GM18505 (cell line): ENCODE data around the gene ABTB2.

Experiments
- ATAC-seq: cut with Tn5 transposase; IDR thresholded peaks from one replicate; pipeline ENCODE4 v1.9.1; 2021; ENCODE audit not compliant: unreplicated experiment
- POLR2A ChIP-seq: IDR thresholded peaks from 4 replicates; pipeline ENCODE4 v1.6.1; 2011; ENCODE audit warnings: borderline replicate concordance; ENCODE audit not compliant: insufficient read depth, insufficient read length; ENCODE audit errors: extremely low read depth

ABTB2 gene

DNA sequence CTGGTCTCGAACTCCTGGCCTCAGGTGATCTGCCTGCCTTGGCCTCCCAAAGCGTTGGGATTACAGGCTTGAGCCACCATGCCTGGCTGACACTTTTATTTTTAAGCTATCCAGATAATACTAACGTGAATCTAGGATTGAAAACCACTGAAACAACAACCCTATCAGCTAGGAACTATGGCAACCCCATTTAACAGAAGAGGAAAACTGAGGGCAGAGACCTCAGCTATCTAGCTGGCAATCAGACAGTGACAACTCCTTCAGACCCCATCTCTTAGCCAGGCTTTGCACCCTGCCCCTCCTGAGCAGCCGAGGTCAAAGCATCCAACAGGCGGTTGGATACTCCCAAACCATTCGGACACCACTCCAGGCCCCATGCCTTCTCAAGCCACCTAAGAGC, 14.1 kb downstream of the ABTB2 start:
- no peak for TF ChIP-seq POLR2A
- no peak for ATAC-seq

DNA sequence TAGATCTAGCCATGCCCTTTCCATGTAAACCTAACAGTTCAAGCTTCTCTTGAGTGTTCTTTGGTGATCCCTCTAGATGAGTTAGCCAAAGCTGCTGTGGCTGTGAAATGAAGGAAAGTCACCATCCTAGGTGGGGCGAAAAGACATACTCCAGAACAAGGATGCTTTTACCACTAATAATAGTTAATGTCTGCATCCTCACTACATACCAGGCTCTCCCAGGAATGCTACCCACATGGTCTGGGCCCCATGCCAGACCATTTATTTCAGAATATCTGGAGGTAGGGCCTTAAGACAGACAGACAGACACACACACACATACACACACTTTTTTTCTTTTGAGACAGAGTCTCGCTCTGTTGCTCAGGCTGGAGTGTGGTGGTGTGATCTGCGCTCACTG, 14.7 kb downstream of the ABTB2 start:
- no peak for TF ChIP-seq POLR2A
- ATAC-seq: no peak

DNA sequence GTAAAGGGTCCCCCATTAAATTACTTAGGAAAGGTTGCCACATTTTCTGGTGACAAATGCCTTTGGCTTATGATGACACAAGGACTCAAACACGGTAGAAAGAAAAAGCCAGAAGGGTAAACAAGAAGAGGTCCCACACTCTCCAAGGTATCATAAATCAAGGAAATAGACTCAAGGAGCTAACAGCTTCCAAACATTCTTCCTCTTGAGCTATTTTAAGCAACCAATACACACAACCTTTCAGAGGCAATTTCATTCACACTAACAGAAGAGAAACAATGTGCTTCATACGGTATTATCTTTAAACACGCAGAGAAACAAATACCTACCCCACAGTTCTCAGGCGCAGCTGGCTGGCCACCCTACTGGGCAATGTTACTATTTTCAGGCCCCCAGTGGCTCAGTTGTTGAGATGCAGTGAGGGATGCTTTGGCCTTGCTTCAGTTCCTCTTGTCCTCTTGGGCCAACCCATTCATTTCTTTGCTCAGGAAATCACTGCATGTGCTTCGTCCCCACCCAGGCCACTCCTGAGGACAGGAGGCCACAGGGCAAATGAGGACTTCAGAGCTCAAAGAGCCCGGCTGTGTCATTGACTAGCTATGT, 15.8 kb downstream of the ABTB2 start:
- no peak for ATAC-seq
- TF ChIP-seq POLR2A: no peak

DNA sequence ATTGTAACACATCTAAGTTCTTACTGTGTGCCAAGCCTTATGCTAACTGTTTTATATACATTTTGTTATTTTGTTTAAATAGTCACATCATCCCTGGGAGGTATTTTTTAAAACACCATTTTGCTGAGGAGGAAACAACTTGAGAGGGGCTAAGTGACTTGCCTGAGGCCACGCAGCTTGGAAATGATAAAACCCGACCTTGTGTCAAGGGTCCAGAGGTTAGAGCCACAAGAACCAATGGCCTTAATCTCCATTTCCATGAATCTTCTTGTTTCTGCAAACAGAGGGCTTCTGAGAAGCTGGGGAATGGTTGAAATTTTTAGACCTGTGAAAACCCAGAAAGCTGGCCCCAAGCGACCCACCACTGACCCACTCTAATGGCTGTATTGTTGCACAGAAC, 16.7 kb downstream of the ABTB2 start:
- TF ChIP-seq POLR2A: no peak
- no peak for ATAC-seq

DNA sequence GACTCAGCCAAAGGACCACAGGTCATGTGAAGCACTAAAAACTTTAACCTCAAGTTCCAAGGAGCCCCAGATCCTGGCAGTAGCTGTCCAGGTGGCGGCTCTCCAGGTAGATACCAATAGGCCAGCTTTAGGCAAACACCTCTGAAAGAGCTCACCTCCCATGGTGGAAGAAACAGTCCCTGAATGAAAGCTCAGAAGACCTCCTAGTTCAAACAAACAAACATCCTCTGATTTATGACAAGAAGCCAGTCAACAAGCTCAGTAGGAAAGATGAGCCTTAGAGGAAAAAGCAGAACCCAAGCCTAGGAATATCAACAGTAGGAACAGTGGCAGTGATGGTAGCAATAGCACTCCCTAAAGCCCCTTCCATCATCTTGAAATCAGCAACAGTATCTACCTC, 17.2 kb downstream of the ABTB2 start:
- no peak for ATAC-seq
- TF ChIP-seq POLR2A: no peak

DNA sequence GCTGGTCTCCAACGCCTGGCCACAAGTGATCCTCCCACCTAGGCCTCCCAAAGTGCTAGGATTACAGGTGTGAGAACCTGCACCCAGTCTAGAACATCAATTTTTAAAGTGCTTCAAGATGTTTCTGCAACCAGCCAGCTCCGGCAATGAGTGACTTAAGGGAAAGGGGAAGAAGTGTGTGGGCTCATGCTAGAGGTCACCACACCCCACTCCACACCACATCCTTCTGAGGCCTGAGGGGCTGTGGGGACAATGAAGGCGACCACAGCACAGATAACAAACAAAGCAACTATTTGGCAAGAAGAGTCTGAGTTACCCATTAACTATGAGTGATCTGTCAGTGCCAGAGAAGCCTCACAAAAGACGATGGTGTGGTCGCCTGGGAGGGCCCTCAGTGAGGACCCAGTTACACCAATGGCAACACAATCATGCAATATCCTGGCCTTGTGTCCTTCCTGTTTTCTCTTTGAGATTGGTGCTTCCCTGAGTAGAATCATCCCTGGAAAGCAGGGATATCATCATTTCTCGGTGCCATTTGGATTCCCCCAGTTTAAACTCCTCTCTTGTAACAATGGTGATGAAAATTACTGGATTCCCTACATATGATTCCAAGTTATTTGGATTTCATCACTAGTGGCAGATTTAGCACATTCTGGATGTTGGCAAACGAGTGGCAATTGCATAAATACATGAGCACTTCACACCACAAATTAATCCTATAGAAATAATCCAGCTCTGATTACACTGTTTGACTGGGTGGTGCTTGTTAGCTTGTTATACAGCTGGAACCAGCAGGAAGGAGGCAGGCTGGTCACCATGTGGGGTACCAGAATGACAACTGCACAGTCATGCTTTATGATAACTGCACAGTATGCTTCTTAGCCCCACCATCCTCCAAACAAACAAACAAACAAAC, 18.4 kb downstream of the ABTB2 start:
- TF ChIP-seq POLR2A: no peak
- ATAC-seq: peak; percentile 52

DNA sequence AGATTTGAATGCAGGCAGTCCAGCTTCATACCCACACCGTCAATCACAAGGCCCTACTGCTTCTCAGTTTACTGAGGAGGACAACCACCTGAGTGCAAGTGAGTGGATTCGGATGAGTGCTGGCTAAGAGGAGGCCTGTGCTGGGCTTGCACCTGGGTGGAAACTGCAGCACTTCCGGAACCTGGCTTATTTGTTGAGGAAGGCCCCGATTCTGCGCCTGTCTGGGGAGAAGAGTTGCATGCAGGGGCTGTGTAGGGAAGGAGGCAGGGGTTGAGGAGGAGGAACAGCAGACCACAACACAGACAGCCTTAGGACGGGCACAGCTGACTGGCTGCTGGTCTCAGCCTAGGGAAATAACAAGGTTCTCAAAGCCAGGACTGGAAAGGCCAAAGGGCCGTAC, 20.8 kb downstream of the ABTB2 start:
- no peak for ATAC-seq
- no peak for TF ChIP-seq POLR2A

DNA sequence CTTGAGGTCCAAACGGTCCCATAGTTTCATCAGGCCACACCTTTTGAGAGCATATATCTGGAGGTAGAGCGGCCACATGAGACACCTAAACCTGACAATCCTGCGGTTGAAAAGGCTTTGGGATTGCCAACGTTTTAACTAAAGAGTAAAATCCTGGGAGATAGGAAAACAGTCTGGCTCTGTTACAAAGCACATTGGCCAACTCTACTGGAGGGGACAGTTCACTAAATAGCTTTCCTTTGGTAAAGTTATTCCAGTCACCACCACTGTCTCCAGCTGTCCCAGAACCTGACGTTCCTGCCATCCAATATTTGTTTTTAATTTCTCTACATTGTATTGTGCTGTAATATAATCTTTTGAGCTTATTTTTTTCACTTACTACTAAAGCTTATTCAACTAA, 22.0 kb downstream of the ABTB2 start:
- ATAC-seq: no peak
- TF ChIP-seq POLR2A: no peak

DNA sequence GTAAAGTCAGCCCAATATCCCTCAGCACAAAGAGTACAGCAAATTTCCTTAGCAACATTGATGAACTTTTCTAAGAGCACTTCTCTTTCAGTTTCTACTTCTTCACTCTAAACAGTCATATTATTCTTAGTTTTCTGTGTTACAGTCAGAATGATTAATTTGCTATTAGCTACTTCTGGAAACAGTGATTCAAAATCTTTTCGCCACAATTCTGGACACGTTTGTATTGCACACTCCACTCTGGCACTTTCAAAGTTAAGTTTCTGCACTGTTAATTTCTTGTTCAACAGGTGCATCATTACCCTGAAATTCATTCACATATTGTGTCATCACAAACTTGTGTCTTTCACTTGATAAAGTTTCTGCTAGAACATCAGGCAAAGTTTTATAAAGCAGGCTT, 22.5 kb downstream of the ABTB2 start:
- no peak for ATAC-seq
- no peak for TF ChIP-seq POLR2A

DNA sequence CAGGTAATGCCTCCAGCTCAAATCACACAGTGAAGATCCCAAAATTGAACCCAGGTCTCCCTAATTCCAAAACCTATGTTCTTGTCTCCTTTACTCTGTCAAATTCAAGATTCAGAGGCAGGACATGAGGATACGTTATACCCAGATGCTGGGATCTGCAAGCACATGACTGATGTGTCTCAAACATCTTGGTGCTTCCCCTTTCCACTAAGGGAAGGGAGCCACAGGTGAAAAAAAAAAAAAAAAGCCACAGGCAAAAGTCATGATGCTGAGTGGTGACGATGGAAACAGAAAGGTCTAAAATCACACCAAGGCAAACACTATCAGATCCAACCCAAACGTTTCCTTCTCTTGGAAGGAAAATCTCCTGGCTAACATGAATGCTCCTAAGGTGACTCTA, 24.0 kb downstream of the ABTB2 start:
- TF ChIP-seq POLR2A: no peak
- ATAC-seq: no peak

DNA sequence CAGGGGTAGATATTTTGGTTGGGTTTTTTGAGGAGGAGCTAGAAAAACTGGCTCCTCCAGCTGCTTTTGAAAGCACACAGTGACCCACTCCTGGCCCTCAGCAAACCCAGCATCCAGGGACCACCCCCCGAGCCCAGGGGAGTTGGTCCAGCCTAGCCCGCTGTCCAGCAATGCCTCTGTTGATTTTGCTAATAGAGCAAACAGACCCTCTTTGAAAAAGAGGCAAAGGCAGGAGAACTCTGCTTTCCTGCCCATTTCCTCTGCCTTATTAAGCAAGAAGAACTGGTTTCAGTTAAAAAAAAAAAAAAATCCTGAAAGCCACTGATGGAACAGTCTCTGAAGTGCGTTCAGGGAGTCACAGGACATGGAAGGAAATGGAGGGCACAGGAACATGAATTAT, 25.3 kb downstream of the ABTB2 start:
- no peak for TF ChIP-seq POLR2A
- ATAC-seq: no peak

DNA sequence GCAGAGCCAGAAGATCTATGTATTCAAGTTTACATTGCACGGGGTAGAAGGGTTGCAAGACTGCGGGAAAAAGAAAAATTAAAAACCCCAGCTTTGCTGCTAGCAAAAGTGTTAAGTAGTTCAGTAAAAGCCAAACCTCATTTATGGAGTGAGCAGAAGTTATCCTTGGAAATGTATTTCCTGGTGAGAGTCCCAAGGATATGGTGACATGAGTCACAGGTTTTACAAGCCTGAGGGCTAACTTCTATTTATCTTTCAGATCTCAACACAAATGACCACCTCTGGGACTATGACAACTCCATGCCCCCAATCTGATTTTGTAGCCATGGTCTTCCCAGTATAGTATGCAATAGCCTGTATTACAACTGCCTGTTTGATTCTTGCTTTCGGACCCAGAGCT, 26.1 kb downstream of the ABTB2 start:
- no peak for TF ChIP-seq POLR2A
- no peak for ATAC-seq

DNA sequence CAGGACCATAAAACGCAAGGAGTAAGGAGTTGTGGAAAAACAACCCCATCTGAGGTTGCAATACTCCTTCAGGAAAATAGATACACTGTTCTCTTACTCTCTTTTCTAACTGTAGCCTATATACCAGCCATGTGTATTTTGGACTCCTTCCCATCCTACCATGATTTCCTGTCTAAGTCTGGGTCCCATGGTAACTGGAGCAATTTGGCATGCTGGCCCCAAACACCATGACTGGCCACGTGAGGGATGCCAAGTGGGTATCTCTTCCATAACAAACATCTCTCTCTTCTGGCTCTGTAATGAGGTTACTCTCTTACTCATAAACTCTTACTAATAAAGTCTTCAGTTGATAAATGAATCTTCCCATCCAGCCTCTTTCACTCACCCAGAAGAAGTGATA, 26.5 kb downstream of the ABTB2 start:
- ATAC-seq: no peak
- TF ChIP-seq POLR2A: no peak

DNA sequence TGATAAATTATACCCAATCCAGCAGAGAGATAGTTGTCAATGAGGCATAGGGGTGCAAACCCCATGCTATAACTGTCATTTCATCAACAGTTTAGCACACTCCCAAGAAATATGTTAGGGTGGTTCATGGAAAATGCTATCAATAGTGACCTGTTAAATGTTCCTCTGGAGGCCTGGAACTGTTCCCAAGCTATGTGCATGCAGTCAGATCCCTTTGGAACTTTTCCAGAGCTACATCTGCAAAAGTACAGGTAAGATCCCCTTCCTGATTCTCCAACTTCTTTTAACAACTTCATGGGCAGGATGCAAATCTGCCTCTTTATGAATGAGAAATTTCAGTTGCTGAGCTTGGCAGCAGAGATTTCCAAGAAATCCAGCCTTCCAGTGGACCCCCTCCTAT, 27.2 kb downstream of the ABTB2 start:
- ATAC-seq: no peak
- no peak for TF ChIP-seq POLR2A

DNA sequence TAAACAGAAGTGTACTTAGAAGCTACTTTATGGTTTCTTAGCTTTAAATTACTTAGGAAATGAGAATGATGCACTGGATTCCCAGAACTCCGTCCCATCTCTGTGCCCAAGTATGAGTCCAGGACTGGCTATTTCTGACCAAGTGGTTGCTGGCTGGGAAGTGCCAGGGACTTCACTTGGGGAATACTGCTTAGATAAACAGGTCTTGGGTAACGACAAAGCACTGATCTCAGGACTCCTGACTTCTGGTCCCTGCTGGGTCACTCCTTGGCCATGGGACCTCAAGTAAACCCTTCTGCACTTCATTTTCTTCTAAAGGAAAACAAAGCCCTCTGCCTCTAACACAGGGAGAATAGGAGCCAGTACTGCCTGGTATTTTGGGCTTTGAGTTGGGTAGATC, 27.9 kb downstream of the ABTB2 start:
- no peak for TF ChIP-seq POLR2A
- ATAC-seq: no peak

DNA sequence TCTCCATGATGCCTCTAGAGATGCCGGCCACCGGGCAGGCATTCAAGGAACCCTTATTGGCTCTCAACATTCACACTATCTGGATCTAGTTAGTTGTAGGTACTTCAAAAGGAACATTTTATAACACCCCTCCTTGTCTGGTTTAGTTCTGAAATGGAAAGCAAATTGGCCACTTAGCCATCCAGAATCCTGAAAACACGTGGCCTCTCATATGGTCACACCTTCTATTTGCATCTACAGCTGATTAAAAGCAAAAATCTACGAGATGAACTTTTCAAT, 29.2 kb downstream of the ABTB2 start:
- ATAC-seq: no peak
- no peak for TF ChIP-seq POLR2A
